ENCODE measurements around the gene CREG1. TPM values are rescaled to one million over a fixed set of nuclear protein-coding genes. Genes with fewer than 3 reads are reported as not detected.

CREG1 gene
- total and polyA plus RNA-seq, 2 of the 8 experiments (the other 6 are each of a cell fraction or from before 2014, with no cell fraction given), result 29.8 to 30.1 TPM

DNA sequence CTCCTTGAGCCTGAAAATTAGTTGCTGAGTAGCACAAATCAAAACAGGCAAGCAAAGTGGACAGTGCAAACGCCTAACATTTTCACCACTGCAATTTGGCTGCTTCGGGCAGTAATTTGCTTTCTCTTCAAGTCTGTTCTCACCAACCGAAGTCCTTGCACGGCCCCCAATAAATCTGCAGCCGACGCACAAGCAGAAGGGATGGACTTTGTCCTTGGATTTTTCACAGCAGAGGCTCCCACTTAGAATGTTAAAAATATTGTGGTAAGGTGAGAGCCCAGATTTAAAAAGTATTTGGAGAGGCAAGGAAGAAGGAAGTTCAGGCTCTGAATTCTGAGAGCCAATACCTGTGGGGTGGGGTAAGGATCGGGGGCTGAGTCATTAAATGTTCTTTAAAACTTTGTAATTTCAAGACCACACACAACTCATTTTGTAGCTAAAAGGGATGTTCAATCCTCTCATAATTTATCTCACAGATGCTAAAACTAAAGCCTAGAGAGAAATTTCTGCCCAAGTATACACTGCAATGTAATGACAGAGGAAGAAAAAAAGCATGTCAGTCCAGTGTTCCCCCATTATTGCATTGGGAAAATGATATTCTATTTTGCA, 41.4 kb downstream of the CREG1 start (continued):
- TF ChIP-seq KDM1A (IDR thresholded peaks at IDR 0.05; ENCODE audit: borderline replicate concordance, low read length) (no peak), BACH1 (IDR thresholded peaks at IDR 0.05; ENCODE audit: low read length) (no peak), HDAC2 (IDR thresholded peaks at IDR 0.05; ENCODE audit: borderline replicate concordance in 1 of 2, low read depth in 2 of 2, low read length in 2 of 2) (no peak), KDM5A (IDR thresholded peaks at IDR 0.05; ENCODE audit: low read length) (no peak), SIX5 (IDR thresholded peaks at IDR 0.05; ENCODE audit: low read depth, low read length) (no peak), BCL11A (IDR thresholded peaks at IDR 0.05; ENCODE audit: low read depth in 2 of 2, low read length in 2 of 2) (no peak), CBX8 (IDR thresholded peaks at IDR 0.05; ENCODE audit: borderline replicate concordance, low read depth, low read length) (no peak)

All from H1 (cell line).